ENCODE measurements around the gene TMEM119. TPM values are rescaled to one million over a fixed set of nuclear protein-coding genes. Genes with fewer than 3 reads are reported as not detected.
A peak's percentile ranks its signal among the peaks of the same experiment; 100 is the strongest.
"Not testable (repeated sequence)": the region's sequence is repeated elsewhere in the genome, so short reads cannot be mapped to it uniquely, and the experiment has no call there.

Gene TMEM119
- total RNA-seq, 1 experiment from 2014 or later = not detected

DNA sequence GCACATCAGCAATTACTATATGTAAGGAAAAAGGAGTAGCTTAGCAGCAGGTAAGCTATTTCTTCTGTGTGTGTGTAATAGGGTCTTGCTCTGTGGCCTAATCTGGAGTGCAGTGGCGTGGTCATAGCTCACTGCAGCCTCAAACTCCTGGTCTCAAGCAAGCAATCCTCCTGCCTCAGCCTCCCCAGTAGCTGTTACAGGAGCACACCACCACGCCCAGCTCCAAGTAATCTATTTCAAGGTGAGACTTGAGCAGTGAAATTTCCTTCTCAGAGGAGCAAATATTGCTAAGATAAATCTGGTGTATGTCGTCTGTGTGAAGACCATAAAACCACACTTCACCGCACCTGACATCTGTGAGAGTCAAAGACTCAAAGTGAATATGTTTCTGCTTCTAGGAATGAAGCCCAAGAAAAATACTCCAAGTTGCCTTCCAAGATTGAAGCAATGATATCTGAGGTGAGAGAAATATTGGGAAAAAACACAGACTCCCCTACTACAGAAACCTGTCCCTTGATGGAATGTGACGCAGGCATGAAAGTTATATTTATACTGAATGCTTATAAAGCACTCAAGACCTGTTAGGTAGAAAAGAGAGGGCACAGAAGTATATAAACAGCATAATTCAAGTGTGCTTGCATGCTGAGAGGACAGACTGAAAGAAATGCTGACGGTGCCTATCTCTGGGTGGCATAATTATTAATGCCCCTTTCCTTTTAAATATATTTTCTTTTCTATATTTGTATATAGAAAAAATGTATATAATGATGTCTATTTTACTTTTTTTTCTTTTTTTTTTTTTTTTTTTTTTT, 38.3 kb upstream of the TMEM119 start:
- H3K79me2 ChIP-seq (ENCODE audit: low read length) = no peaks in the 10 kb centered on the region
- no peaks in the 10 kb centered on the region for H3K9me3 ChIP-seq (ENCODE audit: low read length)
- H3K9me2 ChIP-seq (replicated peaks; ENCODE audit: insufficient read depth, low read length) = no peaks in the 10 kb centered on the region
- H3K4me3 ChIP-seq (ENCODE audit: low read length) = peak overlapping the region; percentile 58
- H2AFZ ChIP-seq (ENCODE audit: low read length) = no peak overlapping the region
- no peaks in the 10 kb centered on the region for H4K20me1 ChIP-seq (ENCODE audit: insufficient read depth, low read depth, low read length)
- peak overlapping the region; percentile 66 for H3K9ac ChIP-seq (ENCODE audit: low read length)
- peaks cover 93% of the 10 kb centered on the region for H3K4me1 ChIP-seq (ENCODE audit: low read length)
- H3K36me3 ChIP-seq (ENCODE audit: insufficient read depth, low read length) = no peaks in the 10 kb centered on the region
- peak overlapping the region; percentile 96 for H3K27ac ChIP-seq (ENCODE audit: low read length)
- peak overlapping the region; percentile 74 for H3K4me2 ChIP-seq (ENCODE audit: low read depth, low read length, poor library complexity, severe bottlenecking)
- peaks cover 4% of the 10 kb centered on the region; the same call in 1 of the 2 replicates for H3K27me3 ChIP-seq (ENCODE audit: low read length)
- DNase-seq = peak; percentile 82

DNA sequence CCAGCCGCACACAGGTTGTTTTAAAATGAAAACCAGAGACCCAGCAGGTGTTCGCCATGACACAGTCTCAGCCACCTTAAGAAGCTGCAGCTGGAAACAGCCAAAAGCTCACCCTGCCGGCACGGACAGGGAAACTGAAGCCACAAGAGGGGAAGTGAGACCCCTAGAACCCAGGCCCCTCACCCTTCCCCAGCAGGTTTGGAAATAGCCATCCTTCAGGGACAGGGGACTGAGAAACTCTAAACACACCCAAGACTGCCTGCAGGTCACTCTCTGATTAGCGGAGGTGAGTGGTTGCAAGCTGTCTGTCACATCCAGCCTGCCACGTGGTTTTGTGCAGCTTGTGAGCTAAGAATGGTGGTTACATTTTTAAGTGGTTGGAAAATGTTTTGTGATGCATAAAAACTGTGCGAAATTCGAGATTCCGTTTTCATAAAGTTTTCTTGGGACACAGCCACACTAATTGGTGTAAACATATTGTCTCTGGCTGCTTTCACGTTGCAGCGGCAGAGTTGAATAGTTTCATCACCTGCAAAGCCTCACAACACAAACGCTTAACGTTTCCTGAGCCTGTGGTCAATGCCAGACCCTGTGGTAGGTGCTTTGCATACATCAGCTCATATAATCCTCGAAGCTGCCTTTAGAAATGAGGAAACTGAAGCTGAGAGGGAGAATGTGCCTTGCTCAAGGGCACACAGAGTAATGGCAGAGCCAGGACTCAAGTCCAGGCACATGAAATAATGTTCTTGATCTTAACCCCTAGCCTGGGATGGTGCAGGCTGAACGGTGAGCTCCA, 37.5 kb upstream of the TMEM119 start:
- Histone ChIP-seq H3K36me3 (ENCODE audit: insufficient read depth, low read length) (no peaks in the 10 kb centered on the region), H3K4me3 (ENCODE audit: low read length) (peak overlapping the region; percentile 58), H3K79me2 (ENCODE audit: low read length) (no peaks in the 10 kb centered on the region), H3K4me1 (ENCODE audit: low read length) (peaks cover 92% of the 10 kb centered on the region), H3K9me3 (ENCODE audit: low read length) (no peaks in the 10 kb centered on the region), H3K9ac (ENCODE audit: low read length) (peak overlapping the region; percentile 66), H2AFZ (ENCODE audit: low read length) (no peak overlapping the region), H3K27me3 (ENCODE audit: low read length) (peaks cover 4% of the 10 kb centered on the region; the same call in 1 of the 2 replicates), H3K4me2 (ENCODE audit: low read depth, low read length, poor library complexity, severe bottlenecking) (peak overlapping the region; percentile 74), H3K27ac (ENCODE audit: low read length) (peak overlapping the region; percentile 96), H3K9me2 (replicated peaks; ENCODE audit: insufficient read depth, low read length) (no peaks in the 10 kb centered on the region), H4K20me1 (ENCODE audit: insufficient read depth, low read depth, low read length) (no peaks in the 10 kb centered on the region)
- peak; percentile 96 for DNase-seq

DNA sequence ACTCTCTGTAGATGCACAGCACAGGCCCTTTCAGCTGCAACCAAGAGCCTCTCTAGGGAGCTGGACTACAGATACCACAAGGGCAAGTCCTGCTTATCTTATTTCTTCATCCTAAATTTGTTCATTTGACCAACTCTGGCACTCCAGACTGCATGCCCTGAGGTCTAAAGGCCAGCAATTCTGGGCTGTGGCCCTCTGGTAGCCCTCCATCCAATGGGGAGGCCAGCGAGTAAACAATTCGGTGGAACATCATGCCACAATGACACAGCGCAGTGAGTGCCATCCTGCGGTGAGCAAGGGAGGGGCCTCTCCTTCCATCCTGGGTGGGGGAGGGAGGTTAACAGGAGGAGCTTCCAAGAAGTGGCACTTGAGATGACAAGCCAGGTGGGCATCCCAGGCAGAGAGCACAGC, 36.5 kb upstream of the TMEM119 start:
- Histone ChIP-seq H2AFZ (ENCODE audit: low read length) (no peak overlapping the region), H3K9me3 (ENCODE audit: low read length) (no peaks in the 10 kb centered on the region), H4K20me1 (ENCODE audit: insufficient read depth, low read depth, low read length) (no peaks in the 10 kb centered on the region), H3K79me2 (ENCODE audit: low read length) (no peaks in the 10 kb centered on the region), H3K36me3 (ENCODE audit: insufficient read depth, low read length) (no peaks in the 10 kb centered on the region), H3K9ac (ENCODE audit: low read length) (peak overlapping the region; percentile 65), H3K9me2 (replicated peaks; ENCODE audit: insufficient read depth, low read length) (no peaks in the 10 kb centered on the region), H3K4me3 (ENCODE audit: low read length) (peak overlapping the region; percentile 58), H3K4me2 (ENCODE audit: low read depth, low read length, poor library complexity, severe bottlenecking) (peak overlapping the region; percentile 74), H3K27ac (ENCODE audit: low read length) (peak overlapping the region; percentile 96), H3K27me3 (ENCODE audit: low read length) (peaks cover 4% of the 10 kb centered on the region; the same call in 1 of the 2 replicates), H3K4me1 (ENCODE audit: low read length) (peaks cover 85% of the 10 kb centered on the region)
- DNase-seq = peak; percentile 73

- peak within 1 kb of the TSS; percentile 65 for H3K9ac ChIP-seq (ENCODE audit: low read length)
These were observed 35.8 kb upstream of the TMEM119 start, which contains the start of gene SELPLG for GRCh38 chr12:108633534-108634248. SELPLG (minus strand) TSS chr12:108633894; CDS start chr12:108624307, 9,587 bp downstream.

GRCh38 chr12:108633081-108633533, 35.2 kb upstream of the TMEM119 start:
- H2AFZ ChIP-seq (ENCODE audit: low read length) = no peak overlapping the region
- H3K9me2 ChIP-seq (replicated peaks; ENCODE audit: insufficient read depth, low read length) = no peaks in the 10 kb centered on the region
- DNase-seq = no peak
- no peaks in the 10 kb centered on the region for H4K20me1 ChIP-seq (ENCODE audit: insufficient read depth, low read depth, low read length)
- H3K4me3 ChIP-seq (ENCODE audit: low read length) = peak overlapping the region; percentile 30; the same call in 1 of the 2 replicates
- peaks cover 4% of the 10 kb centered on the region; the same call in 1 of the 2 replicates for H3K27me3 ChIP-seq (ENCODE audit: low read length)
- peaks cover 77% of the 10 kb centered on the region for H3K4me1 ChIP-seq (ENCODE audit: low read length)
- H3K9ac ChIP-seq (ENCODE audit: low read length) = peak overlapping the region; percentile 65
- no peaks in the 10 kb centered on the region for H3K36me3 ChIP-seq (ENCODE audit: insufficient read depth, low read length)
- H3K79me2 ChIP-seq (ENCODE audit: low read length) = no peaks in the 10 kb centered on the region
- H3K9me3 ChIP-seq (ENCODE audit: low read length) = no peaks in the 10 kb centered on the region
- H3K4me2 ChIP-seq (ENCODE audit: low read depth, low read length, poor library complexity, severe bottlenecking) = peak overlapping the region; percentile 74
- peak overlapping the region; percentile 96 for H3K27ac ChIP-seq (ENCODE audit: low read length)

More at GRCh38 chr12:108633534-108634248, 35.8 kb upstream of the TMEM119 start, which contains the start of gene SELPLG:
- no peaks in the 10 kb centered on the region for H4K20me1 ChIP-seq (ENCODE audit: insufficient read depth, low read depth, low read length)
- peaks cover 80% of the 10 kb centered on the region for H3K4me1 ChIP-seq (ENCODE audit: low read length)
- H3K36me3 ChIP-seq (ENCODE audit: insufficient read depth, low read length) = no peaks in the 10 kb centered on the region
- peak within 1 kb of the TSS; percentile 74 for H3K4me2 ChIP-seq (ENCODE audit: low read depth, low read length, poor library complexity, severe bottlenecking)
- DNase-seq = peak; percentile 95
- peaks cover 4% of the 10 kb centered on the region; the same call in 1 of the 2 replicates for H3K27me3 ChIP-seq (ENCODE audit: low read length)
- peak within 1 kb of the TSS; percentile 58 for H3K4me3 ChIP-seq (ENCODE audit: low read length)
- no peak within 1 kb of the TSS for H2AFZ ChIP-seq (ENCODE audit: low read length)
- no peaks in the 10 kb centered on the region for H3K9me2 ChIP-seq (replicated peaks; ENCODE audit: insufficient read depth, low read length)
- H3K27ac ChIP-seq (ENCODE audit: low read length) = peak within 1 kb of the TSS; percentile 96
- no peaks in the 10 kb centered on the region for H3K79me2 ChIP-seq (ENCODE audit: low read length)
- H3K9me3 ChIP-seq (ENCODE audit: low read length) = no peaks in the 10 kb centered on the region

- not testable (repeated sequence) for H3K4me2 ChIP-seq (ENCODE audit: low read depth, low read length, poor library complexity, severe bottlenecking)
These were observed 33.4 kb upstream of the TMEM119 start for GRCh38 chr12:108631261-108631660.

GRCh38 chr12:108630481-108631207, 32.8 kb upstream of the TMEM119 start:
- Histone ChIP-seq H3K9me2 (replicated peaks; ENCODE audit: insufficient read depth, low read length) (no peaks in the 10 kb centered on the region), H3K9ac (ENCODE audit: low read length) (no peak overlapping the region), H3K27ac (ENCODE audit: low read length) (no peak overlapping the region), H3K9me3 (ENCODE audit: low read length) (no peaks in the 10 kb centered on the region), H3K4me1 (ENCODE audit: low read length) (peaks cover 54% of the 10 kb centered on the region), H3K4me2 (ENCODE audit: low read depth, low read length, poor library complexity, severe bottlenecking) (no peak overlapping the region), H3K27me3 (ENCODE audit: low read length) (peaks cover 4% of the 10 kb centered on the region; the same call in 1 of the 2 replicates), H3K79me2 (ENCODE audit: low read length) (no peaks in the 10 kb centered on the region), H3K4me3 (ENCODE audit: low read length) (no peak overlapping the region), H4K20me1 (ENCODE audit: insufficient read depth, low read depth, low read length) (no peaks in the 10 kb centered on the region), H2AFZ (ENCODE audit: low read length) (no peak overlapping the region), H3K36me3 (ENCODE audit: insufficient read depth, low read length) (no peaks in the 10 kb centered on the region)
- DNase-seq = peak; percentile 63

More at GRCh38 chr12:108631261-108631660, 33.4 kb upstream of the TMEM119 start:
- H3K79me2 ChIP-seq (ENCODE audit: low read length); H2AFZ ChIP-seq (ENCODE audit: low read length); H4K20me1 ChIP-seq (ENCODE audit: insufficient read depth, low read depth, low read length); H3K4me3 ChIP-seq (ENCODE audit: low read length); H3K27ac ChIP-seq (ENCODE audit: low read length); H3K9ac ChIP-seq (ENCODE audit: low read length); DNase-seq; H3K36me3 ChIP-seq (ENCODE audit: insufficient read depth, low read length); H3K27me3 ChIP-seq (ENCODE audit: low read length); H3K9me3 ChIP-seq (ENCODE audit: low read length); H3K9me2 ChIP-seq (replicated peaks; ENCODE audit: insufficient read depth, low read length): not testable (repeated sequence)
- peaks cover 60% of the 10 kb centered on the region for H3K4me1 ChIP-seq (ENCODE audit: low read length)

Measured in Karpas-422 (cell line).